ENCODE data around the gene HBS1L.

DNA sequence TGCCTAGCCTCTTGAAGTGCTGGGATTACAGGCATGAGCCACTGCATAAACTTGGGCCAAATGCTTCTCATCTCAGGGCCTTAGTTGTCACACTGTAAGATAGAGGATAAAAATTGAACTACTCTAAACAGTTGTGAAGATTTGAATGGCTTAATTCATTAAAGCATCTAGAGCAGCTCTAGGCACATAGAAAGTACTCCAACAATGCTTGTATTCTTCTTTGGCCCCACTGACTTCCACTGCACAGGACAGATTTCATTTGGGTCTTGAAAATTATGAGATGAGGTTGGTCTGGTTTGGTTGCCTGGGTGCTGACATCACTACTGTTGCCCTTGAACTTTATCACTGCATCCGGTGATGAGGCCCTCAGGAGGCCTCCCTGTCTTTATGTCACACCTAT, 10.0 kb upstream of the HBS1L start:
- no peak for TF ChIP-seq EZH2 (IDR thresholded peaks at IDR 0.05; ENCODE audit: borderline replicate concordance, low read length)
- TF ChIP-seq, protein P1, sequence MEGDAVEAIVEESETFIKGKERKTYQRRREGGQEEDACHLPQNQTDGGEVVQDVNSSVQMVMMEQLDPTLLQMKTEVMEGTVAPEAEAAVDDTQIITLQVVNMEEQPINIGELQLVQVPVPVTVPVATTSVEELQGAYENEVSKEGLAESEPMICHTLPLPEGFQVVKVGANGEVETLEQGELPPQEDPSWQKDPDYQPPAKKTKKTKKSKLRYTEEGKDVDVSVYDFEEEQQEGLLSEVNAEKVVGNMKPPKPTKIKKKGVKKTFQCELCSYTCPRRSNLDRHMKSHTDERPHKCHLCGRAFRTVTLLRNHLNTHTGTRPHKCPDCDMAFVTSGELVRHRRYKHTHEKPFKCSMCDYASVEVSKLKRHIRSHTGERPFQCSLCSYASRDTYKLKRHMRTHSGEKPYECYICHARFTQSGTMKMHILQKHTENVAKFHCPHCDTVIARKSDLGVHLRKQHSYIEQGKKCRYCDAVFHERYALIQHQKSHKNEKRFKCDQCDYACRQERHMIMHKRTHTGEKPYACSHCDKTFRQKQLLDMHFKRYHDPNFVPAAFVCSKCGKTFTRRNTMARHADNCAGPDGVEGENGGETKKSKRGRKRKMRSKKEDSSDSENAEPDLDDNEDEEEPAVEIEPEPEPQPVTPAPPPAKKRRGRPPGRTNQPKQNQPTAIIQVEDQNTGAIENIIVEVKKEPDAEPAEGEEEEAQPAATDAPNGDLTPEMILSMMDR (conservative IDR thresholded peaks at IDR 0.05 in 1 of 2, IDR thresholded peaks at IDR 0.05 in 1 of 2; ENCODE audit: extremely low read depth in 1 of 2, insufficient read depth in 1 of 2, low read depth in 1 of 2, low read length in 2 of 2) = no peak
